CD1c-positive myeloid dendritic cell (primary cell): ENCODE measurements around the gene CST1.
A peak's percentile ranks its signal among the peaks of the same experiment; 100 is the strongest.
"Not testable (repeated sequence)": the region's sequence is repeated elsewhere in the genome, so short reads cannot be mapped to it uniquely, and the experiment has no call there.

Experiments used
- DNase-seq: peaks from one replicate; pipeline ENCODE4 v3.0.0-alpha.2; 2016; ENCODE audit errors: extremely low spot score

The CST1 gene, protein sequence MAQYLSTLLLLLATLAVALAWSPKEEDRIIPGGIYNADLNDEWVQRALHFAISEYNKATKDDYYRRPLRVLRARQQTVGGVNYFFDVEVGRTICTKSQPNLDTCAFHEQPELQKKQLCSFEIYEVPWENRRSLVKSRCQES

DNA sequence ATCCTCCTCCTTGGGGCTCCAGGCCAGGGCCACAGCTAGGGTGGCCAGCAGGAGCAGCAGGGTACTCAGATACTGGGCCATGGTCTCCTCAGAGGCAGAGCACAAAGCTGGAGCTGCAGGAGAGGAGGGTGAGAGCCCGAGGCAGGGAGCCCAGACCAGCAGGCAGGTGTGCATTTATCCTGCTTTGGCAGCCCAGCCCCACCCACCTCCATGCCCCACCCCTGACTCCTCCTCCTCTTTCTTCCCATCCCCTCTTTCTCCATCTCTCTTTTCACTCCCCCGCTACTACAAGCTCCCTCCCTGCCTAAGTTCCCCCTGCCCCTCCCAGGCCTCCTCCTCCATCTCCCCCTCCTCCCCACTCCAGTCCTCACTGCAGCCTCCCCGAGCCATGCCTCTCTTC is at the start of gene CST1:
CST1 (minus strand) TSS at position 150 of the 400 bp plus-strand sequence; CDS start at position 81, 69 bp downstream.
- not testable (repeated sequence) for DNase-seq

DNA sequence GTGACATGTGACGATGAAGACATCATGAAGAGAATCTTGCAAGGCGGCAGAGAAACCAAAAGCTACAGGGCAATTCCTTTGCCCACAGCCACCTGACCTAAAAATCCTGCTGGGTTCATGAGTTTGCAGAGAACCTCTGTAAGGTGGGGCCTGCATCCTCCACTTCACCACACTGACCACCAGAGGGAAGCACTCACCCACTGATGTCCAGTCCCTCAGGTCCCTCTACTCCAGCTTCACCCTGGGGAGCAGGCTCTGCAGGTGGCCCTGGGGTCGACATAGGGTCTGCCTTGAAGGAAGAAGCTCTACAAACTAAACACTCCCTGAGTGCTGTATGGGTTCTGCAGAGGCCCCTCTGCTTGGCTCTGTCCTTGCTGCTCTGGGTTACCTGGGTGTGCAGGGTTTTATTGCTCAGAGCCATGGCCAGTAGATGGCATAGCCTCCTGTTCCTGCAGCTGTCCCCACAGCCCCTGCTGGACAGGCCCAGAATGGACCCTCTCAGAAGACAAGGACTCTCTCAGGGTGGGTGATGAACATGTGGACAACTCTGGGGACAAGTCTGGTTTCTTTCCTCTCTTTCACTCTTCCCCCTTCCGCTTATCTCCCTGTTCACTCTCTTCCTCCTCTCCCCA is 48.6 kb upstream of the CST1 start:
- peak; percentile 1 for DNase-seq

DNA sequence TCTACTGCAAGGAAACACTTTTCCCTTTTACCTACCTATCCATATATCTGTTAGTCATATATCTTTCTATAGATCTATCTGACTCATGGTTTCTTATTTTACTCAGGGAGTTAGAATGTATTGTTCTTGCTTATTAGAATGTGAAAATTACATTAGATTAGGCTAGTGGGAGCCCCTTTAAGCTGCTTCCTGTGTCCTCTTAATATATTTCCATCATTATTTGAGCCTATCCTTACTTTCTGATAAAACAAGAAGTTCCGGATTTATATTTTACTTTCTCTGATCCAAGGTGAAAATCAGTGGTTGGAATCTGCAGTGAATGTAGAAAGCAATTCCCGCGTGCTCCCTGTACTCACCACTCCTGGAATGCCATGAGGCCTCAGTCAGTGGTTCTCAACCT is 44.8 kb upstream of the CST1 start:
- DNase-seq = no peak

DNA sequence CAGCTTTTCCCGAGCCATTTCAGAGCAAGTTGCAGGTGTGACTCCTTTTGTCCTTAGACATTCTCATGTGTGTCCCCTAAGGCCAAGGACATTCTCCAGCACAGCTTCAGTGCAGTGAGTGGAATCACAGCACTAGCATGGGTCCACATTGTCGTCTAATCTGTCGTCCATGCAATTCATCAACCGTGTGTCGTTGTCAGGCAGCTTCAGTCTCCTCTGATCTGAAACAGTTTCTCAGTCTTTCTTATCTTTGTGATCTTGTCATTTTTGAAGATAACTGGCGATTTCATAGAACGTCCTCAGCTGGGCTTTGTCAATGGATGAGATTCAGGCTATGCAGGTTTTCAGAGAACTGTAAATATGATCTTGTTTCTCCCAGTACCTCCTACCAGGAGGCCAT is 44.1 kb upstream of the CST1 start:
- DNase-seq = no peak

DNA sequence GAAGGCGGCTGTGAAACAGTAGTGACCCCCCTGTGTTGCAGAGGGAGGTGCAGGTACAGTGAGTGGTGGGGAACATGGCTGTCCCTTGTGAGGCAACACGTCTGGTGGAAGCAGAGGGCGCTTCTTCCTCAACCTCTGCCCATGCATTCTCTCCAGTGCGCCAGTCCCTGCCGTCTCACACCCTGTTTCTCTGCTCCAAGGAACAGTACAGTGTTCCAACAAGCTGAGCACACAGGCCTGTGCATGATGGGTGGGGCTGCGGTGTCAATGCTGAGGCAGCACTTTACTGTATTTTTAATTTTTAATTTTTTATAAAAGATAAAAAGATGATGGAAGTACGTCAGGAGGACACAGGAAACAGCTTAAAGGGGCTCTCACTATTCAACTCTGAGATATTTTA is 43.3 kb upstream of the CST1 start:
- no peak for DNase-seq

DNA sequence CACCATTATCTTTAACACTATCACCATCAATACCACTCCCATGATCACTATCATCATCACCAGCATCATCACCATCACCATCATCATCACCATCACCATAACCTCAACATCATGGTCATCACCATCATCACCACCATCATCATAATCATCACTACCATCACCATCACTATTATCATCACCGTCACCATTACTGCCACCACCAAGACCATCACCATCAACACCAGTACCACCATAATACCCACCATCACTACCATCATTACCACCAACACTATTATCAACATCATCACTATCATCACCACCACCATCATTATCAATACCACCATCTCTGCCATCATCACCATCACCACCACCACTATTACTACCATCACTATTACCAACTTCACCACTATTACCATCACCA is 32.7 kb upstream of the CST1 start:
- no peak for DNase-seq

DNA sequence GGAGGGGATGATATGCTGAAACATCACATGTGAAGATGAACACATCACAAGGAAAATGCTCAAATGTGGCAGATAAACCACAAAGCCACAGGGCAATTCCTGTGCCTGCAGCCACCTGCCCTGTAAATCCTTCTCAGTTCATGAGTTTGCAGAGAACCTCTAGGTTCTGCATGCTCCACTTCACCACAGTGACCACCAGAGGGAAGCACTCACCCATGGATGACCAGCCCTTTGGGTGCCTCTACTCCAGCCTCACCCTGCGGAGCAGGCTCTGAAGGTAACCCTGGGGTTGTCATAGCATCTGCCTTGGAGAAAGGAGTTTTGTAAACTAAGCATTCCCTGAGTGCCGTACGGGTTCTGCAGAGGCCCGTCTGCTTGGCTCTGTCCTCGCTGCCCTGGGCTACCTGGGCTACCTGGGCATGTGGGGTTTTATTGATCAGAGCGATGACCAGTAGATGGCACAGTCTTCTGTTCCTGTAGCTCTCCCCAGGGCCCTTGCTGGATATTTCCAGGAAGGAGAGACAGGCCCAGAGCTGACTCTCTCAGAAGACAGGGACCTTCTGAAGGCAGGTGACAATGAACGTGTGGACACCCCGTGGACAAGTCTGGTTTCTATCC is 31.7 kb upstream of the CST1 start:
- DNase-seq = peak; percentile 24

DNA sequence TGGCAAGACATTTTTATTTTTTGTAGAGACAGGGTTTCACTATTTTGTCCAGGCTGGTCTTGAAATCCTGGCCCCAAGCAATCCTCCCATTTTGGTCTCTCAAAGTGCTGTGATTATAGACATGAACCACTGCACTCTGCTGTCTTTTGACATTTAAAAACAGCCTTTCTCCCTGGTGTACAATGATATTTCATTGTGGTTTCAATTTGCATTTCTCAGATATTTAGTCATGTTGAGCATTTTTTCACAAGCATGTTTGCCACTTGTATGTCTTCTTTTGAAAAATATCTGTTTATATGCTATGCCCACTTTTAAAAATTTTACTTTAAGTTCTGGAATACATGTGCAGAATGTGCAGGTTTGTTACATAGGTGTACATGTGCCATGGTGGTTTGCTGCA is 27.9 kb upstream of the CST1 start:
- not testable (repeated sequence) for DNase-seq

DNA sequence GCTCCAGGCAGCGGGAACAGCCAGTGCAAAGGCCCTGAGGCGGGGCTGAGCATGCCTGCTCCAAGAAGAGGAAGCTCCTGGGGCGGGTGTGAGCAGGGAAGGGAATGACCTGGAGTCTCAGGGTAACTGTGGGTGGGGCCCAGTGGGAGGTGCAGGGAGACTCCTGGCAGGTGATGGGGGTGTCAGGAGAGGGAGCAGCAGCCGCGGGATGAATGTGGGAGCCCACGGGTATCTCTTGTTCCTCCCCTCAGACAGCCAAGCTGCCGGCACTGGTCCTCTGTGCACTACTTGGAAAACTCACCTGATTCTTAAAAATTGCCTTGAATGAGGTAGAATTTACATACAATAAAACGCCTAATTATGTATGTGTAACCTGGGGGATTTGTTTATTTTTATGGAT is 26.6 kb upstream of the CST1 start:
- not testable (repeated sequence) for DNase-seq

DNA sequence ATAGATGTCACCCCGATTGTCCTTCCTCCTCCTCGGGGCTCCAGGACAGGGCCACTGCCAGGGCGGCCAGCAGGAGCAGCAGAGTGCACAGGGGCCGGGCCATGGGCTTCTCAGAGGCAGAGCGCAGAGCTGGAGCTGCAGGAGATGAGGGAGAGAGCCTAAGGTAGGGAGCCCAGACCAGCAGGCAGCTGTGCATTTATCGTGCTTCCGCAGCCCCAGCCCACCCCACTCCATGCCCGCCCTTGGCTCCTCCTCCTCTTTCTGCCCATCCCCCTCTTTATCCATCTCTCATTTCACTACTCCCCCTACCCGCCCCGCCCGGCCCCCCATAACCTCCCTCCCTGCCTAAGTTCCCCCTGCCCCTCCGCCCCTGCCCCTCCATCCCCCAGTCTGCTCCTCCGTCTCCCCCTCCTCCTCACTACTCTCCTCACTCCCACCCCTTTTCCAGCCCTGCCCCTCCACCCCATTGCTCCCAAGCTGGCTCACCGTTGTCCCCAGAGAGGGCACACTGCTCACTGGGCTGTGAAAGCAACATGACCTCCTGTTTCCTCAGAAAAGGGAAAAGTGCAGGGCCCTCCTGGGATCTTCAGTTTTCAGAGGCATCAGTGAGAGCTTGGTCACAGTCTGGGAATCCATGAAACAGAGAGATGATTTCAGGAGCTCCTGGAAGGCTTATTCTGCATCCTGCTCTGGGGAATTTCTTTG is 25.5 kb upstream of the CST1 start:
- DNase-seq = no peak

DNA sequence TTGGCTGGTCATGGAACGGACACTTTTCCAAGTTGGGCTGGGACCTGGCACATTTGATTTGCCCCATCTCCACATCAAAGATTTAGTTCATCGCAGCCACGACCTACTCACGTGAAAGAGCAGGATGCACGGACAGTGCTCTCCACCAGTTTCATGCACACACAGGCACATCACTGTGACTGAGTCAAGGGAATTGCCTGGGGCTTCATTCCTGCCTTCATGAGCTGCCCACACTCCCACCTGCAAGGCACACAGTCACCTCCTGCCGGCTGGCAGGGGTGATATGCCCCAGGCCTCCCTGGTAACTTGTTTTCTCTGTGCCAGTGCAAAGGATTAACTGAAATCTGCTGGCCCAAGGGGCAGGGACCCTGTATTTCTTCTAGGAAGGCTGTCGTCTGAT is 23.3 kb upstream of the CST1 start:
- no peak for DNase-seq

DNA sequence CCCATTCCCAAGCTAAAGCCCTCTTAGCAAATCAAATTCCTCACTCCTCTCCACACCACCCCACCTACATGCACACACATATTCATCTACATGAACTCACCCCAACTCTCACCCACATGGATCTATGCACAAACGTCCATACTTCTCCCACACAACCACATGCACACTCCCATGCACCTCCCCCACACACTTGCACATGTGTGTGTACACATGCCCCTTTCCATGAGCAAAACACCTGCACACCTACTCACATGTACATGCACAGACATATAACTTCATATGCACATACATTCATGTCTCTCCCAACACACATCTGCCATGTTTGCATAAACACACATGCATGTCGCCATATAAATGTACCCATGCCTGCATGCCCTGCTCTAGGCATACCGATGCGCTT is 22.8 kb upstream of the CST1 start:
- DNase-seq = no peak

DNA sequence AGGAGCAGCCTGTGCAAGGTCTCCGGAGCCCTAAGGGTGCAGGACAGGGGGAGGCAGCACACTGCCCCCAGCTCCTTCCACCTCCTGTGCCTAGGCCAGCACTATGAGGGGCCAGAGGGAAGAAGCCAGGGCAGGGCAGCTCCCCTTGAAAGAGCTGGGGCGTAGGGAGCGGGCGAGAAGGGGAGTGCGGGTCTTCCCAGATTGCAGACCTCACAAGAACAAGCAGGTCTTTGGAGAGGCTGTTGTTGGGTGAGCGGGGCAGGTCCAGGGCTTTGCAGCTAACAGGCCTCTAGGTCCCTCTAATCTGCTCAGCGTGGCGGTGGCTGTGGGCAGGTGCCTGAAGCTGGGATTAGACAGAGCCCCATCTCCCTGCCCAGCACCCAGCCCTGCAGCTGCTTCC is 22.4 kb upstream of the CST1 start:
- DNase-seq = no peak

DNA sequence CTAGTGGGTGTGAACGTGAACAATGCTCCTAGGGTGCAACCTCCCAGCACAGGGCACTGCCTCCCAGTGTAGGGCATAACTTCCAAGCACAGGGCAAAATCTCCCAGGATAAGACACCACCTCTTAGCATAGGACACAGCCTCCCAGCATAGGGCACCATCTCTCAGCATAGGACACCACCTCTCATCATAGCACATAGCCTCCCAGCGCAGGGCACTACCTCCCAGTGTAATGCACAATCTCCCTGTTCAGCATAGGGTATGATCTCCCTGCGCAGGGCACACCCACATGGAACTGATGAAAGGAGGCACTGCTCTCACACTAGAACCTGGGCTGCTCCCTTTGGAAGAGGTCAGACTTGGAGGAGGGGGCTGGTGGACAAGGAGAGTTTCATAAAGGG is 21.3 kb upstream of the CST1 start:
- no peak for DNase-seq

DNA sequence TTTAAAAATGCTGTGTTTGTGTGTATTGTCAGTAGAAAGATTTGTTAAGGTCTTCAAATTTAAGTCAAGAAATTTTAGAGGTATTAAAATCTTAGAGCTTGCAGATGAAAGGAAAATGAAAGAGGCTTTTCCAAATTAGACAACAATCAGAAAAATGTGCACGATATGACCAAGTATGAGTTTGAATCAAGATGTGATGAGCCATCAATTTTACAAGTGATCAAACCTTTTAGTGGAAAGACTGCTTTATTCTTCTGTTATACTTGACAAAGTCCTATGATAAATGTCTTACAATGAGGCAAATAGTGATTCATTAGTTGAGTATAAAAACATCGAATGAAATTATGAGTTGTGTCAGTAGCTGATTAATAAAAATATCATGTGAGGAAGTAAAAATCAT is 19.6 kb upstream of the CST1 start:
- DNase-seq = no peak

DNA sequence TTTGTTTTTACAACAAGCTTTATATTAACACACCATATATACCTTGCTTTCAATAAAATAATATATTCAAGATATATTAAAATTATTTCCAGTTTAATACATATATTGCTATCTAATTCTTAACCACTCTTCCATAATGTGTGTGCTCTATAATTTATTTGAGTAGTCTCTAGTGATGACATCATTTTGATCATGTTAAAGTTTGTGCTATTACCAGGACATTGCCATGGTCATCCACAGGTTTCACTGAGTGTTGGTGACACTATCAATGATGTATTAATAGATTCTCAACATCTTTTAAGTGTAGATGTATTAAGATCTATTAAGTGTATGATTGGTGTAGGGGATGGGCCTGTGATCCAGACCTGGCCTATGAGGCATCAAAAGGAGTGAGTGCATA is 17.8 kb upstream of the CST1 start:
- not testable (repeated sequence) for DNase-seq

DNA sequence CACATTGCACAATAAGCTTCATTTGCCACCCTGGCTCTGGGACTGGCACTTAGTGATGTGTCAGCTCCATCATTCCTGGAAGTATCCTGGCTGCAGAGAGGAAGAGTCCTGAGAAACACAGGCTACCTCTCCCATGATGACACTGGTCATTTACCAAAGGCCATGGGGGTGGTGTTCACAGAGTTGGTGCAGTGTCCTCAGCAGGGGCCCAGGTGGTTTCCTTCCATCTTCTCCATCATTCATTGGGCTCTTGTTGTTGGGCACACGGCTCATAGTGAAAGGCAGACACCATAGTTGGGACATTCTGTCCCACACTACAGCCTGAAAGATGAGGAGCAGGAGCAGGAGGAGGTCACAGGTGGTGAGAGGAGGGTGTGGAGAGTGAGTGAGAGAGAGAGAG is 15.8 kb upstream of the CST1 start:
- no peak for DNase-seq

DNA sequence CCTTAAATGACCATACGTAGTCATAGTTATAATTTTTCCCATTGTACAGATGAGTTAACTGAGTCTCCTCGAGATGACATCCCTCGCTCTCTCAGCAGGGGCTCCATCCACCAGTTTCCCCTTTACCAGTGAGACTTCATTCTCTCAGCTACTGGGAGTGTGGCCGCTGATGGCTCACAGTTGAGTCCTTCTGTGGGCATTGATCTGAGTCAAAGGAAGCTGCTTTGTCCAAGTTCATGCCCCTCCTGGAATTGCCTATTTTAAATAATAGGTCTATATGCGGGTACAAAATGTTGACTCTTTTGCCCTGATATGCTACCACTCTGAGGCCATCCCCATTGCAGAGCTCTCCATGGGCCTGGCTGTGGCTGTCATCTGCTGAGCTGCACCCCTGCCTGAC is 14.8 kb upstream of the CST1 start:
- DNase-seq = no peak

DNA sequence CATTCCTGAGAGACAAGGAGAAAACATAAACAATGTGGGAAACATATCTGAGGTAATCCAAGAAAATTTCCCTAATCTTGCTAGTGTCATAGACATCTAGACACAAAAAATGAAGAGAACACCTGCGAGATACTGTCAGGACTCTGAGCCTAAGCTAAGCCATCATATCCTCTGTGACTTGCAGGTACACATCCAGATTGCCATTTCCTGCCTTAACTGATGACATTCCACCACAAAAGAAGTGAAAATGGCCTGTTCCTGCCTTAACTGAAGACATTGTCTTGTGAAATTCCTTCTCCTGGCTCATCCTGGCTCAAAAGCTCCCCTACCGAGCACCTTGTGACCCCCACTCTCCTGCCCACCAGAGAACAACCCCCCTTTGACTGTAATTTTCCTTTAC is 13.9 kb upstream of the CST1 start:
- not testable (repeated sequence) for DNase-seq

DNA sequence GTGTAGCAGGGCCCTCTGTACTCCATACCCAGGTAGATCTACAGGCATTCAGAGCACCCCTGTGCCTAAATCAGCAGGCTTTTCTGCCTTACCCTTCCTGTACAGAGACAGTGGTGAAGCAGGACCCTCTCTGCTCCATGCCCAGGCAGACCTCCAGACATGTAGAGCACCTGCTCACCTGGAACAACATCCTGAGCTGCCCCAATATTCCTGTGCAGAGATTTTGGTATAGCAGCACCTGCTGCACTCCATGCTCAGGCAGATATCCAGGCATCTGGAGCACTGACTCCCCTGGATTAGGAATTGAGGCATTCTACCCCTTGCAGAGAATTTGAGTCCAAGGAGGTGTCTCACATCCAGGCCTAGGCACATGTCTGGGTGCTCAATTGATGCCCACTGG is 12.6 kb upstream of the CST1 start:
- DNase-seq = no peak

DNA sequence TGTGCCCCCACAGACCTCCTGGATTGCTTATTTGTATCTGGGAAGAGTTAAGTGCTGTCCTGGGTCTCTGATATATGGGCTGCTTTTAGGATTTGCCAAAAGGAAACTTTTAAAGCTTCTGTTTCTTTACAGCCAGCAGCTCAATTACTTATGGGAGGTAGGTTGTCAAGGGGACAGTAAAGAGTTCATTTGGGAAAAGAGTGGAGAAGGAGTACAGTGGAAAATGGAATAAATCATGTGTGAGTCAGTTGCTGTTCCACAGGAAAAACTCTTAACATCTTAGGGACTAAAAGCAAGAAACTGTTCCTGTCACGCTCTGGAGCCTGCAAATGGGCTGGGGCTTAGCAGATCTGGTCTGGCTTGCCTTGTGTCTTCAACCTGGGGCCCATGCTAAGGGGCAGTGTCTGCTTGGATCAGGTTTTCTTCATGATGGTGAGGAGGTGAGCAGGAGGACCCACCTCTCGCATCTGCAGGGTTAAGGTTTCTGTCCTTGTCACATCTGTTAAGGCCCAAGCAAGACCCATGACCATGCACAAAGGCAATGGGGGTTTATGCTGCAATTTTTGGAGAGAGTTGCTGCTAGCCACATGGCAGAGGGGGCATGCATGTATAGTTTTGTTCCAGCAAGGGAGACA is 8.7 kb upstream of the CST1 start:
- no peak for DNase-seq

DNA sequence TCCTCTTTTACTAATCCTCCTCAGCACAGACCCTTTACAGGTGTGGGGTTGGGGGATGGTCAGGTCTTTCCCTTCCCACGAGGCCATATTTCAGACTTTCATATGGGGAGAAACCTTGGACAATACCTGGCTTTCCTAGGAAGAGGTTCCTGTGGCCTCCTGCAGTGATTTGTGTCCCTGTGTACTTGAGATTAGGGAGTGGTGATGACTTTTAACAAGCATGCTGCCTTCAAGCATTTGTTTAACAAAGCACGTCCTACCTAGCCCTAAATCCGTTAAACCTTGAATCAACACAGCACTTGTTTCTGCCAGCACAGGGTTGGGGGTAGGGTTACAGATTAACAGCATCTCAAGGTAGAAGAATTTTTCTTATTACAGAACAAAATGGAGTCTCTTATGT is 6.1 kb upstream of the CST1 start:
- DNase-seq = not testable (repeated sequence)
